Islet precursor cell (in vitro differentiated cells): ENCODE data around the gene CAST.
A peak's percentile ranks its signal among the peaks of the same experiment; 100 is the strongest.

Experiments used
- DNase-seq: peaks from one replicate; pipeline ENCODE4 v3.0.0-alpha.2; 2018

The CAST gene

GRCh38 chr5:96645091-96645490 lies 17.1 kb upstream of the CAST start:
- no peak for DNase-seq

- DNase-seq, result no peak
Observed at GRCh38 chr5:96648023-96648422, 14.2 kb upstream of the CAST start.

GRCh38 chr5:96648593-96648992 lies 13.6 kb upstream of the CAST start:
- peak; percentile 77 for DNase-seq

GRCh38 chr5:96649251-96649662 lies 12.9 kb upstream of the CAST start:
- DNase-seq, result no peak

- DNase-seq, result no peak
Observed at GRCh38 chr5:96649681-96650540, 12.3 kb upstream of the CAST start.

GRCh38 chr5:96651047-96651446 lies 11.1 kb upstream of the CAST start:
- no peak for DNase-seq

GRCh38 chr5:96651948-96652753 lies 10.0 kb upstream of the CAST start:
- DNase-seq, result no peak

- DNase-seq, result peak; percentile 89
Observed at GRCh38 chr5:96652769-96653454, 9.3 kb upstream of the CAST start.

- DNase-seq, result no peak
Observed at GRCh38 chr5:96654209-96654608, 8.0 kb upstream of the CAST start.

- peak; percentile 57 for DNase-seq
Observed at GRCh38 chr5:96655085-96655484, 7.1 kb upstream of the CAST start.

- no peak for DNase-seq
Observed at GRCh38 chr5:96655506-96655905, 6.7 kb upstream of the CAST start.

- peak; percentile 82 for DNase-seq
Observed at GRCh38 chr5:96657068-96657467, 5.1 kb upstream of the CAST start.

- peak; percentile 80 for DNase-seq
Observed at GRCh38 chr5:96658272-96658671, 3.9 kb upstream of the CAST start.

GRCh38 chr5:96659170-96659569 lies 3.0 kb upstream of the CAST start:
- no peak for DNase-seq

GRCh38 chr5:96660971-96661854 lies 963 bp upstream of the CAST start:
- DNase-seq, result peak; percentile 69

- peak; percentile 93 for DNase-seq
Observed at GRCh38 chr5:96662725-96663518, 746 bp downstream of the CAST start.

GRCh38 chr5:96663608-96664007 lies 1.4 kb downstream of the CAST start:
- no peak for DNase-seq

- no peak for DNase-seq
Observed at GRCh38 chr5:96664669-96665068, 2.5 kb downstream of the CAST start.

- no peak for DNase-seq
Observed at GRCh38 chr5:96668725-96669124, 6.5 kb downstream of the CAST start.

- no peak for DNase-seq
Observed at GRCh38 chr5:96669909-96670308, 7.7 kb downstream of the CAST start.

- DNase-seq, result no peak
Observed at GRCh38 chr5:96671441-96671840, 9.3 kb downstream of the CAST start.

GRCh38 chr5:96673127-96673526 lies 11.0 kb downstream of the CAST start:
- DNase-seq, result no peak
